Right cardiac atrium (tissue), 5 donors: Measurements from ENCODE around the gene SDE2. TPM values are rescaled to one million over a fixed set of nuclear protein-coding genes. Genes with fewer than 3 reads are reported as not detected.
"Not testable (repeated sequence)": the region's sequence is repeated elsewhere in the genome, so short reads cannot be mapped to it uniquely, and the experiment has no call there.

ENCODE experiments used
- ATAC-seq, 2 donors: fragments of 200-7000 bp; cut with Tn5 transposase; one replicate each; pipeline versions ENCODE4 v1.8.0 to v1.9.1; 2020; ENCODE audit warnings: moderate library complexity in 2 of 2, mild to moderate bottlenecking in 1 of 2
- DNase-seq, 3 donors: peaks; one replicate each; pipeline ENCODE4 v3.0.0-alpha.2; 2020
- H3K27ac ChIP-seq: one replicate; pipeline ENCODE4 v1.5.1; 2013; ENCODE audit warnings: mild to moderate bottlenecking, low read length, control low read depth, moderate library complexity
- H3K27me3 ChIP-seq: one replicate; pipeline ENCODE4 v1.6.1; 2013; ENCODE audit not compliant: control insufficient read depth, insufficient read depth
- H3K4me1 ChIP-seq: one replicate; pipeline ENCODE4 v1.6.1; 2013; ENCODE audit warnings: low read length; ENCODE audit not compliant: control insufficient read depth, insufficient read depth
- H3K4me3 ChIP-seq: one replicate; pipeline ENCODE4 v1.5.1; 2013; ENCODE audit warnings: low read length, control low read depth
- H3K9me3 ChIP-seq: one replicate; pipeline ENCODE4 v1.6.1; 2013; ENCODE audit warnings: low read length; ENCODE audit not compliant: control insufficient read depth
- WGBS: extraction: QIAGEN DNeasy Blood & Tissue Kit; methylation state at CpG from one replicate; pipeline ENCODE4 v1.1.7; 2013; 5-methylcytosine and 5-hydroxymethylcytosine counted together
- intact Hi-C, 4 donors: fragments of 100-400 bp; cut with DNase I; formaldehyde crosslinking; loops; one replicate each; pipeline versions ENCODE4 v1.11.0 to v1.14.0; 2022 to 2023
- polyA plus RNA-seq: library from polyadenylated mRNA; stranded (reverse); fragments of 200-250 nt; gene quantifications from one replicate; pipeline ENCODE4 v1.2.3, GENCODE V29; 2013
- total RNA-seq, 4 donors: library from RNA; stranded (reverse); fragmentation: NEBNext Ultra II Directional; extraction: Animal tissue kit (Norgen Biotek cat#: 25700); gene quantifications; one replicate each; pipeline ENCODE4 v1.2.1, GENCODE V29; 2021
- donor health status: healthy with polysubstance abuse.
- donor health status: DM: no; HTN: yes; CAD: no.
- donor health status: DM: no; HTN: no; CAD: no.
- donor health status: DM: no; HTN: yes; CAD: no; lungs with severe emphysema.
- donor health status: DM: yes; HTN: yes; CAD: no.

Gene SDE2
- total and polyA plus RNA-seq, 5 donors, result 9.4 to 18.3 (median 12.2) TPM

DNA sequence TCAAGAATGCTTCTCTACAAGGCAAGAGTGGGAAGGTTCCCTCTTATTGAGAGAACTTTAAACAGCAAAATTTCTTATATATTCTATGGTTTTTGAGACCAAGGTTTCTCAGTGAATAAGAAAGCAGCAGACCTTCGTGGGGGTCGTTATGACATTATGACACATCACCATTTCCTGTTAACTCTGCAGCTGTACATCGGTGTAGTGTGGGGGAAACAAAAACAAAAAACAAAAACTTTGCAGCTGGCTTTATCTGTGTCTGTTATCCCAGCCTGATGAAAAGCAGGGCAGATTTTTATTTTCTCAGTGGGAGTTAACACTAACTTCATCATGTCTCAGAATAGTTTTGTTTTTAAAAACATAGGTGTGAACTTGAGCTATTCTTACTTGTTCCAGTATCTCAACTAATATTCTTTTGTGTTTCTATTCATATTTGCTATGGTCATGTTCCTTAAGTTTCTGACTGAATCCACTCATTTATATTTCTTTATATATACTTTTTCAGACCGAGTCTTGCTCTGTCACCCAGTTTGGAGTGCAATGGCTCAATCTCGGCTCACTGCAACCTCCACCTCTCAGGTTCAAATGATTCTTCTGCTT is 2.1 kb downstream of the SDE2 start:
- no peaks in the 10 kb centered on the region for H3K27me3 ChIP-seq
- peaks cover under 1% of the 10 kb centered on the region for H3K4me1 ChIP-seq
- DNase-seq (no peak), ATAC-seq (no peak)
- H3K9me3 ChIP-seq, result no peaks in the 10 kb centered on the region
- intact Hi-C loops, result no loop called here
- no peak overlapping the region for H3K27ac ChIP-seq
- WGBS, result 46% methylated on average over 5 of the region's 5 CpGs
- H3K4me3 ChIP-seq, result no peak overlapping the region

DNA sequence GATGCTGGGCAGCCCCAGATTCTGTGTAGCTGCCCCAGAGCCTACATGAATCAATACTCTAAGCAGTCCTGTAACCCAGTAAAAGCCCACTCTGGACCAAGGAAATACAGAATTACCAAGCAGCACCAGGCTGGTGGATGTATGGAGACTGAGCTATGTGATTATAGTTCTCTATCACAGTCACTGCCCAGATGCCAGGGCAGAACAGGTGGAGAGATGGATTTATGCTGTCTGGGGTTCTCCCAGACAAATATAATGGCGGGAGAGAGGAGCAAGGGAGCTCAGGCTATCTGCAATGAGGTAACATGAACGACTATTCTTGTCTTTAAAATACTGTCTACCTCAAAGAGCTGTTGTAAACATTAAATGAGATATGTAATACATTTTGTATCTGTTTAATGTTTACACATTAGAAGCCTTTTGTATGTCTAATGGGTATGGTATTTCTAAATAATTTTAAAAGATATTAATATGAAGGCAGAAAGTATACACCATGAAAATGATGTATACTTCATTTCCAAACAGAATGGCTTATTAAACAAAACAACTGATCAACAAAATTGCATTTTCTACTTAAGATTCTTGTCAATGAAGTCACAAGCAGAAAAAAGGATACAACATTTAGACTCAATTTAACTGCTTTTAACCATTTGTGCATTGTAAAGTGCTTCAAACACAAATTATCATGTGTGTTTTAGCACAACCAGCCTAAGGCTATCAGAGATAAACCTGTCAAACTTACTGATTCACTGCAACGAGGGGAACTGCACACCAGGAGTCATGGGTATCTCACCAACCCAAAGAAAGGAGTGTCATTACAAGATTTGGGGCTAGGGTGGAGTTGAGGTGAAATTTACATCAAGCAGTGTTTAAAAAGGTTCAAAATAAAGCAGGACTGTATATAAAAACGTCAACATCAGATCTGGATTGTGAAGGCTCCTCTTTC is 3.0 kb downstream of the SDE2 start:
- intact Hi-C loops, result no loop called here
- H3K4me1 ChIP-seq, result no peaks in the 10 kb centered on the region
- H3K9me3 ChIP-seq, result no peaks in the 10 kb centered on the region
- WGBS, result 47% methylated on average over 4 of the region's 4 CpGs
- DNase-seq (no peak), ATAC-seq (no peak)
- H3K4me3 ChIP-seq, result no peak overlapping the region
- no peaks in the 10 kb centered on the region for H3K27me3 ChIP-seq
- H3K27ac ChIP-seq, result no peak overlapping the region

DNA sequence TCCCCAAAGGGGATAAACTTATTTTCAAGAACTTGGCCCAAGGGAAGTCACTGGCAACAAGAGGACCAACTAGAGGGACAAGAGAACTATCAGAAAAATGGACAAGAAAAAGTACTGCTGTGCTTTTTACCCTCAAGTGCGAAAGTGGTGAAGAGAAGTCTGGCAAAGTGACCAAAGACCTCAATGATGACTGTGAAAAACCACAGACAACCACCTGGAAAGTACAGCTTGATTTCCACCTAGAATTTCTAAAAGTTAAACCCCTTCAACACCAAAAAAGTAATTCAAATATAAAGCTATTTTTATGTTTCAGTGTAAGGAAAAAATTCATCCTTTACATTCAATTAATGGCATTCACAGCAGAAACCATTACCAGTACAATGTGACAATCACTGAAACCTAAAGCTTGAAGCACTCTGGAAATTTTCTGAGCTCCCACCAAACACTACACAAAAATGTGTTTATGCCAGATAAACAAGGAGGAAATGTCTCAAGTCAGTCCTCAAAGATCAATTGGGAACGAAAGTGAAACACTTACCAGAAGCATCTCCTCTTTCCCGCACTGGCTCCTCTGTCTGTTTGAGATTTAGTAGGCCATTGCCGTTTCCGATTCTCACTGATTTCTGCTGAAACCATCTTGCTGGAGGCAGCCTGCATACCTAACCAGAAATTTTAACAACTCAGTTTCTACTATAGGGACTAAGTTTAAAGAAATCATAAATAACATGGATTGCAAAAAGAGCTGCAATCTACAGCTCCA is 8.3 kb downstream of the SDE2 start:
- intact Hi-C loops, result no loop called here

DNA sequence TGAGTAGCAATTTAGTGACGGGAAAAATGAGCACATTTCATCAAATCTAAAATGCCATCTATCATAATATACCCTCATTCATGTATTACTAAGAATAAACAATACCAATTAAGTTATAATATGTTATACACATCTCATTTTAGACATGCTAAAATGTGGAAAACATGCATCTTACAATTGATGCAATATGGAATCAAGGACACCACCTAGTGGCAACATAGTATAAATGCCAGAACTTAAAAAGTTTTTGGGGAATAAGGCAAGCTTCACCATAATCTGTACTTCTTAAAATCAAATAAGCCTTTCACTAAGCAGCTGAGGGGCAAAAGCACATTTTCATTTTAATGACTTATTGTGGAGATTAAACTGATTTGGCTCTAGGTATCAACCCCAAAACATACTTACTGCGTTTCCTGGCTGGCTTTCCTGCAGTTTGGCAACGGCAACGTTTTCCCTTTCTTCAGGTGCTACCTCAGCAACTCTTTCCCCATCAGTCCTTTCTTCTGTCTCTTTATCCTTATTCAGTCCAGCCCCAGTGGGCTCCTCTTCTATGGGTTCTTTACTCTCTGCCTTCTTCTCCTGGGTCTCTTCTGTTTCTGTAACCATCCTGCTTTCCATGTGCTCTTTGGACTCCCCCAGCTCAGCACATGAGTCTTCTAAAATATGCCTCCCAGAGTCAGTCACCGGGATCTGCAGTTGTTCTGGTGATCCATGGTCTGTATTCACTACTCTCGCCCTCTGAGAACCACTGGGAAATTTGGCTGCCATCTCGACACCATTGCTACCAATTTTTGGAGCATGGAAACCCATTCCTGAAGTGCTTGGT is 11.4 kb downstream of the SDE2 start:
- H3K9me3 ChIP-seq, result no peaks in the 10 kb centered on the region
- intact Hi-C loops, result loop anchor here in 1 of 4 donors (5.0 kb wide), 1 partner anchor 515 kb away; no protein-coding TSS in a partner anchor
- 77% methylated on average over 7 of the region's 7 CpGs for WGBS
- DNase-seq (no peak), ATAC-seq (no peak)
- H3K27me3 ChIP-seq, result no peaks in the 10 kb centered on the region
- H3K4me3 ChIP-seq, result no peak overlapping the region
- H3K27ac ChIP-seq, result no peak overlapping the region
- no peaks in the 10 kb centered on the region for H3K4me1 ChIP-seq

More for the DNA sequence above, 8.3 kb downstream of the SDE2 start:
- Histone ChIP-seq H3K27me3 (no peaks in the 10 kb centered on the region), H3K27ac (no peak overlapping the region), H3K4me3 (no peak overlapping the region), H3K4me1 (no peaks in the 10 kb centered on the region), H3K9me3 (no peaks in the 10 kb centered on the region)
- DNase-seq (no peak), ATAC-seq (no peak)
- 83% methylated on average over 5 of the region's 5 CpGs for WGBS

DNA sequence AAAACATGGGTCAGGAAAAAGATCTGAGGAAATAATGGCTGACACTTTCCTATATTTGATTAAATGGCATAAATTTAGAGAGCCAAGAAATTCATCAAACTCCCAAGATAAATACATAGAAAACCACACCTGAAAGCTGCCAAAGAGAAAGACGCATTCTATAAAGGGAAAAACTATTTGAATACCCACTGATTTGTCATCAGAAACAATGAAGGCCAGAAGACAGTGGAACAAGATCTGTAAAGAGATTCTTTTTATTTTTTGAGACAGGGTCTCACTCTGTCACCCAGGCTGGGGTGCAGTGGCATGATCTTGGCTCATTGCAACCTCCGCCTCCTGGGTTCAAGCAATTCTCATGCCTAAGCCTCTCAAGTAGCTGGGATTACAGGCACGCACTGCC is 17.4 kb downstream of the SDE2 start:
- H3K4me1 ChIP-seq, result no peaks in the 10 kb centered on the region
- WGBS, result 99% methylated on average over 3 of the region's 3 CpGs
- no peaks in the 10 kb centered on the region for H3K9me3 ChIP-seq
- ATAC-seq (no peak), DNase-seq (no peak)
- H3K4me3 ChIP-seq, result no peak overlapping the region
- no peak overlapping the region for H3K27ac ChIP-seq
- intact Hi-C loops, result no loop called here
- H3K27me3 ChIP-seq, result no peaks in the 10 kb centered on the region

DNA sequence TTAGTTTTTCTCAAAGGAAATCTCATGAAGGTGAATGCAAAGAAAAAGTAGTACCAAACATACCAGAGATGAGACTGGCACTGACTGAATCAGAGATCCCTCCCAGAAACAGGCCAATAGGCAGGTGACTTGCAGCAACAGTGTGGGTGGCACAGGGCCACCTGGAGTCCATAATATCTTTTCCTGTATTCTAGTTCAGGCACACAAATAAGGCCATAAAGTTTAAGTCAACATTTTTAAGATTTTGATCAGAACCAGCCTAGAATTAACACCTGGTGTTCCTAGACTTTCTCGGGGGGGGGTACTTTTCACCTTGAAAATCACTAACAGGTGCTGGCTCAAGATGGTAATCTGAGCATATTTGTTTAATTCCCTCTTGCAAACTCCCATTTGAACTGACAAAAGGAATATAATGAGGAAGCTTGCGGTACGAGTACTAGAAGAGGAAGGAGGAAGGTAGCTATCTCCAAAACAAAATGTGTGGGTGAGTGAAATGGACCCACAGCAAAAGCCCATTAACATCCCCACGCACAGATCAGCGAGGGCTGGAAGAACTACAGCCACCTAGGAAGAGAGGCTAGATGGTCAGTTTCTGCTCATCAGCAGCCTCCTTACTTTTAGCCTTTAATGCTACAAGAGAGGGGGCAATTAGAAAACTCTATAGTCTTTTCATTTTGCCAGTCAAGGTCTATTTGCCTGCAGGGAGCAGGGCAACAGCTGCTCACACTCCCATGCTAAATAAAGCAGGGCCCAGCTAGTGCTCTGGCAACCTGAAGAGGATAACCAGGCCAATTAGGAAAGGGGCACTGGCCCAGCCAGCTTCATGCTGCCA is 18.9 kb downstream of the SDE2 start:
- 83% methylated on average over 5 of the region's 5 CpGs for WGBS
- ATAC-seq, result no peak
- H3K4me1 ChIP-seq, result no peaks in the 10 kb centered on the region
- no peaks in the 10 kb centered on the region for H3K27me3 ChIP-seq
- no peaks in the 10 kb centered on the region for H3K9me3 ChIP-seq
- H3K4me3 ChIP-seq, result no peak overlapping the region
- intact Hi-C loops, result no loop called here
- DNase-seq, result no peak
- no peak overlapping the region for H3K27ac ChIP-seq

DNA sequence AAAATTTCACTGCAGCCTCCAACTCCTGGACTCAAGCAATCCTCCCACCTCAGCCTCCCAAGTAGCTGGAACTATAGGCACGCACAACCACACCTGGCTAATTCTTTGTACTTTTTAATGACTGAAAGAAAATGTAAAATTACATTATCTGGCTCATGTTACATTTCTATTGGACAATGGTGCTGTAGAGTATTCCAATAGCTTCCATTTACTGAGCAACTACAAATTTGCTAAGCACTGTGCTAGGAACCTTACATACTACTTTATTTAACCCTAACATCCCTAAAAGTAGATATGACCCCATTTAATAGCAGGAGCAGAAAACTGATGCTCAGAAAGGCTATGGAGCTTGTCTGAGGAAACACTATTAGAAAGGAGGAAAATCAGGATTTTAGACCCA is 19.7 kb downstream of the SDE2 start:
- 100% methylated on average over 1 of the region's 1 CpG for WGBS
- DNase-seq (no peak), ATAC-seq (no peak)
- H3K27ac ChIP-seq, result no peak overlapping the region
- H3K4me1 ChIP-seq, result no peaks in the 10 kb centered on the region
- H3K4me3 ChIP-seq, result no peak overlapping the region
- H3K27me3 ChIP-seq, result no peaks in the 10 kb centered on the region
- intact Hi-C loops, result loop anchor here (5.0 to 10.0 kb wide), 6 partner anchors 202 to 665 kb away; partner anchors contain the start of gene SRP9 (in 2 of the 4)
- H3K9me3 ChIP-seq, result no peaks in the 10 kb centered on the region

DNA sequence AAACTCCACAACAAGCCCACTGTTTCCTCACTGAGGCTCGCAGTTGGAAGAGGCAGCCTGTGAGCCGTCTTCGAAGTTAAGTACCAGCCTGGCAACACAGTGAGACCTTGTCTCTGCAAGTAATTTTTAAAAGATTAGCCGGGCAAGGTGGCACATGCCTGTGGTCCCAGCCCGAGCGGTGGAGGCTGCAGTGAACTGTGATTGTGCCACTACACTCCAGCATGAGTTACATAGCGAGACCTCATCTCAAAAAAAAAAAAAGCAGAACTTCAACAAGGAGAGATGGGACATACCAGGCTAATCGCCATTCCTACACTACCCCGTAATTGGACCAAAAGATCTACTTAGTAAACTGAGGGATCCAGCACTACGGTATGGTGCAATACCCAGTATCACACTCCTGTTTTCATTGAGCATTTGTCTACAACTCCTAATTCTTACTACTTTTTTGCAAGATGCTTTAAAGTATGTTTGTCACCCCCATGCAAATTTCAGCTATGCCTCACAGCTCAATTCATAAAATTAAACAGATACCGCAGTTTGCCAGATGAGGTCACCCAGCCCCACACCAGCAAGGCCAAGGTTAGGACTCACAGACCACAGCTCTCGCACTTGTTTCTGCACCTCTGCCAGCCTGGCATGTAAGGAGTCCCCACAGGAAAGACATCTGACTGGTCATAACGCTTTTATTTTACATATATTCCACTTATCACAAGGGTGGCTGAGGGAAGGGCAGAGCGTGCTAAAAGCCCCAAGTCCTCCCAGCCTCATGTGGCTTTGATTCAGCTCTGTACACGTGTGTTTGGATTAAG is 21.0 kb downstream of the SDE2 start:
- intact Hi-C loops, result loop anchor here (2.0 to 10.0 kb wide), 7 partner anchors 201 to 663 kb away; partner anchors contain the start of gene SRP9 (in 2 of the 4)
- WGBS, result 76% methylated on average over 15 of the region's 15 CpGs
- ATAC-seq (no peak), DNase-seq (no peak)
- Histone ChIP-seq H3K4me3 (no peak overlapping the region), H3K9me3 (no peaks in the 10 kb centered on the region), H3K27ac (no peak overlapping the region), H3K27me3 (no peaks in the 10 kb centered on the region), H3K4me1 (no peaks in the 10 kb centered on the region)

DNA sequence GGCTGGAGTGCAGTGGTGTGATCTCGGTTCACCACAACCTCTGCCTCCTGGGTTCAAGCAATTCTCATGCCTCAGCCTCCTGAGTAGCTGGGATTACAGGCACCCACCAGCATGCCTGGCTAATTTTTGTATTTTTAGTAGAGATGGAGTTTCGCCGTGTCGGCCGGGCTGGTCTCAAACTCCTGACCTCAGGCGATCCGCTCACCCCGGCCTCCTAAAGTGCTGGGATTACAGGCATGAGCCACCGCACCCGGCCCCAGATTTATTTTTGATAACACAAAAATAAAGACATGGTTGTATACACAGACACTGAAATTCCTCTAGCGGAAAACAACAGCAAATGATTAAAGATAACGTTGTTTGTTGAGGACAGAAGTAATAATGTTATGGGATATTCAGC is 24.0 kb downstream of the SDE2 start:
- 94% methylated on average over 12 of the region's 12 CpGs for WGBS
- not testable (repeated sequence) for H3K4me3 ChIP-seq, H3K27ac ChIP-seq, ATAC-seq, DNase-seq, H3K9me3 ChIP-seq, H3K4me1 ChIP-seq, H3K27me3 ChIP-seq
- intact Hi-C loops, result loop anchor here (5.0 to 10.0 kb wide), 6 partner anchors 198 to 660 kb away; partner anchors contain the start of gene SRP9 (in 2 of the 4)
